Stimulated activated CD4-positive, alpha-beta T cell treated with anti-CD3 and anti-CD28 coated beads, Interleukin-12 subunit alpha, Interleukin-12 subunit beta, amount 100 ng/mL, for 24 hours (primary cell): ENCODE results near the gene TMEM272.
A peak's percentile ranks its signal among the peaks of the same experiment; 100 is the strongest.
"Not testable (repeated sequence)": the region's sequence is repeated elsewhere in the genome, so short reads cannot be mapped to it uniquely, and the experiment has no call there.

Experiments used
- DNase-seq, 2 experiments: peaks; one replicate each; pipeline ENCODE4 v3.0.0-alpha.2; 2020; ENCODE audit warnings: low read depth in 2 of 2

The TMEM272 gene

DNA sequence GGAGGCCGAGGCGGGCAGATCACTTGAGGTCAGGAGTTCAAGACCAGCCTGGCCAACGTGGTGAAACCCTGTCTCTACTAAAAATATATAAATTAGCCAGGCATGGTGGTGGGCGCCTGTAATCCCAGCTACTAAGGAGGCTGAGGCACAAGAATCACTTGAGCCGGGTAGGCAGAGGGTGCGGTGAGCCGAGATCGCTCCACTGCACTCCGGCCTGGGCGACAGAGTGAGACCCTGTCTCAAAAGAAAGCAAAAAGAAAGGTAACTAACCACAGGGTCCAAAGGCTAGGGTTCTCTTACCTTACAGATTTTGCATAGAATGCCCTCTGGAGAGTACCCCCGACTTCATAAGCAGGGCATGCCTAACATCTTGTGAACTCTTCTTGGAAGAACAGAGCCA is 20.3 kb downstream of the TMEM272 start:
- DNase-seq: not testable (repeated sequence)

DNA sequence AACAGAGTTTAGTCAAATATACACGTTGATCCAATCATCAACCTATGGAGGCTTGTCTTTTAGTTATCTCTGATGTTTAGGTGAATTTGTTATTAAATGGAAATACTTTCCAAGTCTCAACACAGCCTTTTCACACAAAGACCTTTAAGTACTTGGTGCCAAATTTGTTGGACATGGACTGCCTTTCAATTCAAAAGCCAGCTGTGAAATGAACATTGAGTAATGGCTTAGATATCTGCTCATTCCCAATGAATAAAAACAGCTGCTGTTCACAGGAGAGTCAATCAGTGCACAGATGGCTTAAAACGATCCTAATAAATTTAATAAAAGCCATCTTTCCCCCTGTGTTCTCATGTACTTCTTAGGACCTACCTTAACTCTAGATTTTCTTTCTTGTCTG is 21.1 kb downstream of the TMEM272 start:
- no peak for DNase-seq

DNA sequence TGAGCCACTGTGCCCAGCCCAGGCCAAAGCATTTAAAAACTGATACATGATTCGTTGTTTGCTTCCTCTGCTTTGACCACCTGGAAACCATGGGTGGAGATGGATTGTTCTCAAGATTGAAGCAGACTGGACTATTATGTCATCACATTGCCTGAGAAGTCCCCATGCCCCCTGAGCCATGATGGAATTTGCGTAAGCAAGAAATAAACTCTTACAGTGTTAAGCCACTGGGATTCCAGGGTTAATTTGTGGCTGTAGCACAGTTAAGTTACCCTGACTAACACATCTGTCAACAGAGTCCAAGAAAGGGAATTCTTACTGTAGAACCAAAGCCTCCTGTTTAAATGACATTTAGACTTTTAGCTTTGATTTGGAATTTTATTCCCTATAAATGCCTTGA is 21.6 kb downstream of the TMEM272 start:
- no peak for DNase-seq

DNA sequence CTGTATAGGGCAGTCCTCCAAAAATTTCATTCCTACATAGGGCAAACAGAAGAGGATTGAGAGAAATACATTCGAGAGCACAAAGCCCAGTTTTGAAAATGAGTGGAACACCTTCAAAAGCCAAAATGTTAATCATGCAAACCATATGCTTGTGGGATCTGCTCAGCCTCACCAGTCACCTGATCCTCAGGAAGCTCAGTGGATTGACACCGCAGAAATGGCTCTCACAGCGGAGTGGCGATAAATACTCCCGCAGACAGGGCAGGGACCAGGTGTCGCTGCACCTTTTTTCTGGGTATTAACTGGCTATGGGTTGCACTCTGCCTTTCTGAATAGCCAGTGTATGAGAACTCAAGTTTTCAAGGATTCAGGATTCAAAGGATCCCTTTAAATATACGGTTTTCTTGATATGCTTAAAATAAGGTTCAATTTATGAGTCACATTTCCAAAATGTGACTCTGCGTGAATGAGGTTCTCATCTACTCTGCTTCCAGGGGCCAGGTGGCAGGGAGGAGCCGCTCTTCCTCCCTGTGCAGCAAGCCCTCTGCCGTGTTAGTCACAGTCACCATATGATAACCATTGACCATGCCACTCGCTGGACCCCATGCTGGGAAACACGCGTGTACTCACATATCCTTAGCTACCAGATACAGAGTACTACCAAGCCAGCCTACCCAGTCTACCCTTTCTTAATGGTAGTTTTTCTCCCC is 22.7 kb downstream of the TMEM272 start:
- no peak for DNase-seq

DNA sequence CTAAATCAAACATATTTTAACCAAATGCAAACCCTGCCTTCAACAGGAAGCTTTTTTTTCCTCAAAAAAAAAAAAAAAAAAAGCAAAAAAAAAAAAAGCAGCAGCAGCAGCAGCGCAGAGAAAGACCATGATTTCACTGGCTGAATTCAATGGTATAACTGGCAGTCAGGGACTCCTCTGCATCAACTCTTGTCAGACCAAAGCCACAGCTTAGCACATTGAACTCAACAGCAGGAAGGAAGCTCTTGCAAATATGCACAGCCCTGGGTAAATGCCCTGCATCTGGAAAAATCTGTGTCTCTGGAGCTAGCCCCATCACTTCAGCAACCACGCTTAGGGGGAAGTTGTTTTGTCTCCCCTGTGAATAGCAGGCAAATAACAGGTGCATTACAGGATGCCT is 23.4 kb downstream of the TMEM272 start:
- DNase-seq: no peak

DNA sequence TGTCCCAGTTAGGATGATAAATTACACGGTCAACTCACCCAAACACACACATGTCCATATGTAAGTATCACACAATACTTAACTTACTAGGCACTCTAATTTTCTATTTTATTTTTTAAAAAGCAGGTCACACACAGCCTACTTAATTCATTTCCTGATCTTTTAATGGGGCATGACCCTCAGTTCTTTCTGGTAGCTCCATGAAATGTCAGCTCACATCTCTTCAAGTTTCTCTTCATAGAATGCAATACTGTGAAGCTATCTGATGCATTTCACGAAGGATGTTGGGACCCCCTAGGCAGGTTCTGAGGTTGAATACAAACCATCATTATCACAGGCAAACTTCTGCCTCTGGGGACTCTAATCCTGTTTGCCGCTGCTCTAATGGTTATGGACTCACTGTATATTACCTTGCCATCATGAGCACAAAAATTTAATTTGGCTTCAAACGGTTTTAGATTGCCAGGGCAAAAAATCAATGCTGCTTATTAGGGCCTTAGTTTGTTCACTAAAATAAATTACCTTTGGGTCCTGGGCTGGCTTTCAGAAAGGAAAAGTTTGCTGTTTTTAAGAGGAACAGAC is 24.9 kb downstream of the TMEM272 start:
- no peak for DNase-seq

DNA sequence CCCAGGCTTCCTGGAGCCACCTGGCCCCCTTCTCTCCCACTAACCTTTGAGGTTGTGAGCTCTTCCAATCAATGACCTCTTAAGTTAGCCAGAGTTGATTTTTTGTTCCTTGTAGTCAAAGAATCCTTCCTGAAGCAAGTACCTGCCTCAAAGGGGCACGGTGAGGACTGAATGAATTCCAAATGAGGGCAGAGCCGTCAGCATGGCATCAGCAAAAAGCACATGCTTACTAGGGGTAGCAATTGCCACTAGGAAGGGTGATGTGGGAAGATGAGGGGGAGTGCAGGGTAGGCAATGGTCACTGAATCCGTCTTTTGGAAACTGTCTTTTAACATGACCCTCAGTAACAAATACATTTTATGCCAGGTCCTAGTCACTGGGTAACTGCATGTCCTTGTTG is 25.4 kb downstream of the TMEM272 start:
- no peak for DNase-seq

DNA sequence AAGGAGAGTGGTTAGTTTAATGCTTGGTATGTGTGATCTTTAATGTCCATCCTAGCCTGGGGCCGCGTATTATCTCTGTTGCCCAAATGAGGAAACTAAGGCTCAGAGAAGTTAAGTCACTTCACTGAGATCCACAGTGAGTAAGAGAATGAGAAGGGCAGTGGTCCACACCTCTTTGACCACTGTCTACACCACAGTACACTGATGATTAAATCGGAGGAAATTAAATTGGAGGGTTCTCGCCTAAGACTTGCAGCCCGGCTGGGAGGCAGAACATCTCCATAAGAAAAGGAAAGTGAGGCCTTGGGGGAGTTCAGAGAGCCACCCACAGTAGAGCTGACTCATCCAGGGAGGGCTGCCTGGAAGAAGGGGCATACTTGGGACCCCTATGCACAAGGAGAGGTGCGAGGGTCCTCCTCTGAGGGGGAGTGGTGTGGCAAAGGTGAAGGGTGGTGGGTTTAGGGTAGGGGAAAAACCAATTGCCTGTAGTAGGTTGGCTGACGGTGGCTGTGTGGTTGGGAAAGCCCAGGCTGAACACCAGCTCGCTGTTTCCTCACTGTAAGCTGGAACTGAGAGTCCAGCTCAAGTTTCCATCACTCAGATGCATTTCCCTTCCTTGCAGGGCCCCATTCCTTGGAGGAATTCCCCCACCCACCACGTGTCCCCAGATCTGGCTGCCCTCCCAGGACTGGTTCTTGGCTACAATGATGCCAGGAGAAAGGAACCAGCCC is 26.0 kb downstream of the TMEM272 start:
- DNase-seq: peak; percentile 39 to 59

DNA sequence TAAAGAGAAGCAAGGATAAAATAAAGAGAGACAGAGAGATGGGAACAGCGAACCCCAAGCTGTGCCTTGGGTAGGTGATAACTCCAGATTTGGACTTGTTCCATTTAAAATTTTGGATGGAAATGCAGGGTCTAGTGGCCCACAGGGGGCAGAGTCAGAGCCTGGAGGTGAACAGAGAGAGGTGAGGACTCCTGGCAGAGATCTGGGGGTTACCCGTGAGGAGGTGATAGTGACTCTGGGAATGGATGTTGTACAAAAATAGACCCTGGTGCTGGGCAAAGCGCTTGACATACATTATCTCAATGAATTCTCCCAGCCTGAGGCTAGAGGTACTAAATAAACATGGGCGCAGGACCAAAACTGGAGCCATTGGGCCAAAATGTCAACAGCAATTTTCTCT is 26.7 kb downstream of the TMEM272 start:
- no peak for DNase-seq

DNA sequence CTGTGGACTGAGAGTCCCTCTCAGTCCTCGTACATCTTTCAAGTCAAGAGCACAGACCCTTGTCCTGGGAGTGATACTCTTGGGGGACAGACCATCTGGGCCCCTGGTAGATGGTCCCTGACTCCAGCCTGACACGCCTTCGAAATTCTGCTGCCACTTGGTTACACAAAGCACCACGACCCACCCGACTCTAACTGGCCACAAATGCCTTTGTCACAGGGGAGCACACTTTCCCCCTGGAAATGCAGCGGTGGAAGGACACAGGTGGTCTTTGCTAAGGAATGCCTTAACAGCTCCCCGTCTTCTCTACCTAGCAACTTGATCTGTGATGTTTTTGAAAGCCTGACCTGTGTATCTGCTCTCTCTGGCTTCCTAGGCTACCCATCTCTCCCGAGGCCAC is 27.3 kb downstream of the TMEM272 start:
- DNase-seq: no peak

DNA sequence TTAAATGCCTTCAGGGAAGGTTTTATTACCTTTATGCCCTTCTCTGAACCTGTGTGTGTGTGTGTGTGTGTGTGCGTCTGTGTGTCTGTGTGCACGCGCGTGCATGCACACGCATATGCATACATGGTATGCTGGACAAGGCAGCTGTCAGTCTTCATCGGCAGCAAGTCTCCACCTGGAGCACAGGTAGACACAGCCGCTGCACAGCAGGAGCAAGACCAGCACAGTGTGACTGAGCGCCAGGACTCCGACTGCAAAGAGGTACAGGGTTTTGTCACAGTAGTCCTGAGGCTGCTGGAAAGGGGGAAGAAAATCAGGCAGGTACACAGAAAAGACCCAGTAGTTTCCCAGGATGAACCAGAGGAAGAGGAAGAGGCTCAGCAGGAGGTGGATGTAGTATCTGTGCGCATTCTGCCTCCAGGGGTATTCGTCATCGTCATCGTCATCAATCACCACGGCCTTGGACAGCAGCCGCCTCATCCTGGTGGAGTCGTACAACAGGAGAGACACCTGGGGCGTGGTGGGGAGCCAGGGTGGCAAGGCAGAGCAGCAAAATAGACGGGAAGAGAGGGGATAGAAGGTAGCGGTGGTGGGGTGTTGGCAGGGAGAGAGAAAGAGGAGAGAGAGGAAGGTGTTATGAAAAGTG is 28.2 kb downstream of the TMEM272 start:
- no peak for DNase-seq

DNA sequence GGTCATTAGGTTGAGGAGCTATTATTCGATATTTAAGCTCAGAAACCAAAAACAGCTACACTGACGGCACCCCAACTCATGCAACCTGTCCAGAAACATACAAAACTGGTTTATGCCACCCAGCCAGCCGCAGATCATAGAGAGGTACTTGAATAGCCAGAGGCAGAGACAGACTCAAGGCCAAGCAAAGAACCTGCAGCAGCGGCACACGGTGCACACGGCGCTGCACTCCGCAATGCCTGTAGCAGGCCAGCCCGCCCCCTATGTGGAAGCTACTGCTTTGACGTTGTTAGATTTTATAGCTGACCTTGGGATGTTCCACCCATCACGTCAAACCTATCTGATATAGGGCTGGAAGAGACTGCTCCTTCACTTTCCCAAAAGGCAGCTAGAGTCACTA is 29.1 kb downstream of the TMEM272 start:
- no peak for DNase-seq

DNA sequence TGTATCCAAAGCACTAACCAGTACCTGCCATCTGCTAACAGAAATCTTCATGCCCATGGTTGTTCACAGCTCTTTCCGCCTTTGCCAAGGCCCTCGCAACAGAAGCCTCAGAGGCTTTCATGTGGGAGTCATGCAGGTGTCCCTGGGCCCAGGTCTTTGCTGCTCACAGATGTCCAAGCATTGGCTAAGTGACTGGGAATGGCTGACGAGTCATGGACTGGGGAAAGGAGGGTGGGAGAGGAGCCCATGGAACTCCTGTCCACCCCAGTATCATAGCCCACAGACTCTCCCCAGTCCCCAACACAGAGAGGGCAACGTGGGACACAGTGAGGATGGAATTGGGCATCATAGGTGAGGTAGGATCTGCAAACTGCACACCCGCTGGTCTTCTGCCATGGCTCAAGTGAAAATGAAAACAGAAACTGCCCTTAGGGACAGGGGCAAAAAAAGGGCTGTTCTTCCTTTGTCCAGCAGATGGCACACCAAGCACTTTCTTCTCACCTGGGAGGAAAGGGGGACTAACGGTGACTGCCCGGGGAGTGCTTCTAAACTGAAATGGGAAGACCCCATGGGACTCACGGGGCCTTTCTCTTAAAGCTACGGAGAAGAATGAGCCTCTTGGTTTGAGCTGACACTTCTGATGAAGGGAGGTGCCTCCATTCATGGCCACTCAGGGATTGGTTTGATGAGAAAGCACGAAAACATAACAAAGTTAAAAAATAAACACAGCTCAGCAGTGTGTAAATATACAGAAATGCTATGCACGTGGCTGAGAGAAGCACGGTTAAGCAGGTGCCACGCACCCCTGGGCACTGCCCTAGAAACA is 29.9 kb downstream of the TMEM272 start:
- DNase-seq: peak; percentile 41 to 65

DNA sequence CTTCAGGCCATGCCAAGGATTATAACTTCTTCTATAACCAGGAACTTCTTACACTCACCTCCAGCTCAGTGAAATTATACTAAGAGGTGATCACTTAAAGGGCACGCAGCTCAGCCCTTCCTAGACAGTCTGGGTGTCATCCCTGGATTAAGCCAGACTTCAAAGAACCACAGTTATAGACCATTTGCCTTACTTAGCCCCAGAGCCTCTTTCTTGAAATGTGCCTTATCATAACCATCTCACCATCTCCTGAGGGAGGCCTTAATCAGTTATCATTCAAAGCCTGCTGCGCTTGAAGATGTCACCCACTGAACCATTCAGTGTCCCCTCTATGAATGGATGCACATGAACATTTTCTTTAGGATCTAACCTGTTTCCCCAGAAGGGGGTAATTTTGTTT is 30.9 kb downstream of the TMEM272 start:
- DNase-seq: no peak

DNA sequence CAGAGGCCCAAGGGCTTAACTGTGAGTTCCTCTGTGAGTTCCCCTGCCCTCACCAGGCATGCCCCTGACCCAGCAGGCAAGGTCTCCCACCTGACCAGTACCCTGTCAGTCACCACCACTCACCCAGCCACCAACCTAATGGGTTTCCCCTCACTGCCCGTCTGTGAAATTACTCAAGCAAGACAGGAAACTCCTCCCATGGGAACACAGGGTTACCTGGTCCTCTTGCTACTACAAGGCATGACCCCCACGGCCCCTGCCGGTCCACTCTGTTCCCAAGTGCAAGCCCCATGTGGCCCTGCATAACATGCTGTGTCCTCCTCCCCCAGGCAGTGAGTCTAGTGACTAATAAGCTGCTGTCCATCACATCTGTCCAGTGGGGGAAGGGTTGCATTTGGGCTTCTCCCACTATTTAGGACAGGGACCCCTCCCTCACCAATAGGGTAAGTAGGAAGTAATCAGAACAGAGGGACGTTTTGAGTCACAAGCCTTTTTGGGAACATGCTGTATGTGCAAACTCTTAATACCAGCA is 33.0 kb downstream of the TMEM272 start:
- DNase-seq: no peak

DNA sequence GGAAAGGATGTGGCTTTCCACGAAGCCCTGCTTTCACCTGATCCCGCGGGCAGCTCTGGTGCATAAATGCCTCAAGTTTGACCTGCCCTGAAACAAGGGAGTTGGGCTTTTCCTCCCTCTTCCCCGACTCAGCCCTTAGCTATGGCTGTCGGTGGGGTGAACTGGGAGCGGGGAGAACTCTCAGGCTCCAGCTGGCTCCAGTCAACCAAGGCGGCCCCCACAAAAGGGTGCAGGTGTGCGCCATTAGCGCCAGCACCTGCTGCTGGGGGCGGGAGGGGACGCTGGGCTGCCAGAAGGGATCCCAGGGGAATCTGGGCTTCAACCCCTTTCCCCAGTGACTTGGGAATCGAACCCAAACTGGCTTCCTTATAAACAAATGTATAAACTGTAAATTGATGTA is 33.9 kb downstream of the TMEM272 start:
- DNase-seq: no peak

DNA sequence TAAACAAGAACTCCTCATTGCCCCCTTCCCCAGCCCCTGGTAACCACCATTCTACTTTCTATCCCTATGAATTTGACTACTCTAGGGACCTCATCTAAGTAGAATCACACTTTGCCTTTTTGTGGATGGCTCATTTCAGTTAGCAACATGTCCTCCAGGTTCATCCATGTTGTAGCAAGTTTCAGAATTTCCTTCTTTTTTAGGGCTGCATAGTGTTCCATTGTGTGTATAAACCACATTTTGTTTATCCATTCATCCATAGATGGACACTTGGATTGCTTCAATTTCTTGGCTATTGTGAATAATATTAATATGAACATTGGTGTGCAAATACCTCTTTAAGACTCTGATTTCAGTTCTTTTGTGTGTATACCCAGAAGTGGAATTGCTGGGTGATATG is 36.2 kb downstream of the TMEM272 start:
- DNase-seq: no peak

DNA sequence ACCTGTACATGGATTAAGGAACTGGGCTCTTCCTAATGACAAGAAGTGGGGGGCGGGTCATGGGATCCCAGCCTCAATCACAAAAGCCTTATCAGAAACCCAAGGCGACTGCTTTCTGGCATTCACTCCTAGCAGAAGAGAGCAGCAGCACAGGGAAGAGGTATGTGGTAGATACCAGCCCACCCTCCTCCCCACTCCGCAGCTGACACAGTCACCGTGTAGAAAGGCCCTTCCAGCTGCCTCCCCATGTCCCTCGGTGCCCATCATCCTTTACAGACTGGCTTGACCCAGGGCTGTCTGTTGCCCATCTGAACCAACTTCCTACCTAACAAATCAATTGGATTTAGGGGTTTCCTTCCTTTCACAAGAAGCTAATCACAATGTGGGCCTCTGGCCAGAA is 37.9 kb downstream of the TMEM272 start:
- DNase-seq: no peak

DNA sequence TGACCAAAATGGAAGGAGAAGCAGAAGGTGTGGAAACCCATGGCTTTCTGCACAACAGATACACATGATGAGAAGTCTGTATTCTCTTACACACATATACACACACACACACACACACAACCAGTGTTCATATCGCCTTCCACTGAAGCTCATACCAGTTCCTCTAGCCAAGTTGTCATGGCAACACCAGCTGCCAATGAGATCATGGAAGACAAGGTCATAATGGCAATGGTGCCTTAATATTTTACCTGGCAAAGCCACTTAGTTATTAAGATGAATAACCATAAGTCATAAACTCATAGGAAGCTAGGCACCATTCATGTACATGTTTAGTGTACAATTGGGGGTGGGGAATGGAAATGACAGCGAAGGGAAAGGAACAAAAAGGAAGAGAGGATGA is 38.4 kb downstream of the TMEM272 start:
- no peak for DNase-seq

DNA sequence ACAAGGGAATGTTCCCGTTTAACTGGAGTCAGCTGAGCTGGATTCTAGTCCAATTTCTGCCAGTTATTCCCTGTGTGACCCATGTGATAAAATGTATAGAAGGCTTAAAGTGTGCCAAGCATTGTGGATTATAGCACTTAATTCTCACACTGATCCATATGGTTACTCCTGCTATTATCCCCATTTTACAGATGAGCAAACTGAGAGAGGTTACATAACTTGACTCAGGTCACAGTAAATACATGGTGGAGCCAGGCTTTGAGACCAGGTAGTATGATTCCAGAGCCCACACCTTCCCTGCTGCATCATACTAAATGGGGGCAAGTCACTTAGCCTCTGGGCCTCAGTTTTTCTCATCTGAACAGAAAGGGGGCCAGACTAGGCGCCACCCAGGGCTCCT is 39.1 kb downstream of the TMEM272 start:
- no peak for DNase-seq

DNA sequence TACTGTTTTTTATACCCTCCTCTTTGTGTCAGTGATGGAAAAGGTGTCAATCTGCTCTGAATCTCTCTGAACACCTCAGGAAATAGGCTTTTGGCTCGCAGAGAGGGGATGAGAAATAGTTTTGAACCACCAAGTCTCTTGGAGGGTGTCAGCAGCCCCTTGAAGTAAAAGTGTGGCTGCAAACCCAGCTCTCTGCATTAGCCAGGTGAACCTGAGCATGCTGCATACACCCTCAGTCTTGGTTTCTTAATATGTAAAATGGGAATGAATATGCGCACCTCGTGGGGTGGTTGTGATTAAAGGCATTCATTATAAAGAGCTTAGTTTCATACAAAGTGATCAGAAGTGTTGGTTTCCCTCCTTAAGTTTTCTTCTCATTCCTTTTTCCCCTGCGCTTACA is 39.7 kb downstream of the TMEM272 start:
- no peak for DNase-seq
